HEK293 (cell line): ENCODE results near the gene ITPR3.
A peak's percentile ranks its signal among the peaks of the same experiment; 100 is the strongest.
"Not testable (repeated sequence)": the region's sequence is repeated elsewhere in the genome, so short reads cannot be mapped to it uniquely, and the experiment has no call there.

Experiments used
- CTCF ChIA-PET: fragments of 350-600 bp; formaldehyde crosslinking; extraction: SDS; loops from one replicate; lab custom pipeline; 2021; ENCODE audit warnings: antibody characterized with exemption; lab: Yijun Ruan, JAX
- POLR2A ChIA-PET: fragments of 300-600 bp; formaldehyde crosslinking; extraction: SDS; loops from one replicate; lab custom pipeline; 2020; ENCODE audit warnings: antibody characterized with exemption, inconsistent platforms; lab: Yijun Ruan, JAX
- H3K27ac ChIP-seq: fragments of 200-500 bp; sonication (Bioruptor generic); 2 replicates; pipeline ENCODE4 v1.5.1; 2014; ENCODE audit warnings: low read depth, low read length, control low read depth, inconsistent platforms; ENCODE audit errors: extremely low read depth
- H3K36me3 ChIP-seq, 2 experiments: fragments of 200-500 bp in 1 of 2; sonication (Bioruptor generic) in 1 of 2; 1 replicate in 1 of 2; 2 replicates in 1 of 2; pipeline ENCODE4 v1.5.1; 2014 to 2017; ENCODE audit warnings: inconsistent platforms in 2 of 2, low read length in 2 of 2; ENCODE audit not compliant: control insufficient read depth in 2 of 2, insufficient read depth in 1 of 2
- H3K4me1 ChIP-seq: fragments of 200-500 bp; sonication (Bioruptor generic); 2 replicates; pipeline ENCODE4 v1.5.1; 2014; ENCODE audit warnings: mild to moderate bottlenecking, low read length, inconsistent platforms; ENCODE audit not compliant: control insufficient read depth, insufficient read depth
- H3K4me3 ChIP-seq: 2 replicates; pipeline ENCODE4 v1.5.1; 2011; ENCODE audit warnings: low read depth, mild to moderate bottlenecking, control low read depth, low read length, moderate library complexity
- H3K9me3 ChIP-seq: fragments of 200-500 bp; sonication (Bioruptor generic); 2 replicates; pipeline ENCODE4 v1.5.1; 2014; ENCODE audit warnings: low read depth, low read length, inconsistent platforms; ENCODE audit not compliant: control insufficient read depth, insufficient read depth
- BCL11A ChIP-seq: fragments of 450-650 bp; formaldehyde crosslinking; IDR thresholded peaks from 2 replicates; pipeline ENCODE4 v1.5.1; 2016; ENCODE audit warnings: low read depth, missing biosample characterization, missing genetic modification characterization
- EGR2 ChIP-seq: fragments of 450-650 bp; formaldehyde crosslinking; IDR thresholded peaks from 2 replicates; pipeline ENCODE4 v1.5.1; 2016; ENCODE audit warnings: low read depth, missing biosample characterization, missing genetic modification characterization
- KLF1 ChIP-seq: fragments of 450-650 bp; formaldehyde crosslinking; IDR thresholded peaks from 2 replicates; pipeline ENCODE4 v1.5.1; 2016; ENCODE audit warnings: missing biosample characterization, missing genetic modification characterization
- MYNN ChIP-seq: fragments of 450-650 bp; formaldehyde crosslinking; IDR thresholded peaks from 2 replicates; pipeline ENCODE4 v1.5.1; 2016; ENCODE audit warnings: missing biosample characterization, missing genetic modification characterization, borderline replicate concordance
- ZBTB1 ChIP-seq: fragments of 450-650 bp; formaldehyde crosslinking; IDR thresholded peaks from 2 replicates; pipeline ENCODE4 v1.5.1; 2016; ENCODE audit warnings: missing biosample characterization, missing genetic modification characterization
- ZBTB17 ChIP-seq: fragments of 450-650 bp; formaldehyde crosslinking; IDR thresholded peaks from 2 replicates; pipeline ENCODE4 v1.5.1; 2016; ENCODE audit warnings: missing biosample characterization, missing genetic modification characterization
- ZBTB8A ChIP-seq: fragments of 450-650 bp; formaldehyde crosslinking; IDR thresholded peaks from 2 replicates; pipeline ENCODE4 v1.5.1; 2016; ENCODE audit warnings: missing biosample characterization, missing genetic modification characterization
- ZEB2 ChIP-seq: fragments of 450-650 bp; formaldehyde crosslinking; IDR thresholded peaks from 2 replicates; pipeline ENCODE4 v1.5.1; 2016; ENCODE audit warnings: missing biosample characterization, missing genetic modification characterization
- ZFHX2 ChIP-seq: fragments of 450-650 bp; formaldehyde crosslinking; conservative IDR thresholded peaks from 2 replicates; pipeline ENCODE4 v1.5.1; 2016; ENCODE audit warnings: missing biosample characterization, missing genetic modification characterization
- ZFP3 ChIP-seq: fragments of 450-650 bp; formaldehyde crosslinking; IDR thresholded peaks from 2 replicates; pipeline ENCODE4 v1.5.1; 2016; ENCODE audit warnings: low read depth, missing biosample characterization, missing genetic modification characterization
- ZNF10 ChIP-seq: fragments of 450-650 bp; formaldehyde crosslinking; IDR thresholded peaks from 2 replicates; pipeline ENCODE4 v1.5.1; 2017; ENCODE audit warnings: missing biosample characterization, missing genetic modification characterization
- ZNF214 ChIP-seq: fragments of 450-650 bp; formaldehyde crosslinking; IDR thresholded peaks from 2 replicates; pipeline ENCODE4 v1.5.1; 2017; ENCODE audit warnings: missing biosample characterization, mild to moderate bottlenecking, missing genetic modification characterization, borderline replicate concordance
- ZNF239 ChIP-seq: fragments of 450-650 bp; formaldehyde crosslinking; IDR thresholded peaks from 2 replicates; pipeline ENCODE4 v1.5.1; 2016; ENCODE audit warnings: missing biosample characterization, missing genetic modification characterization
- ZNF394 ChIP-seq: fragments of 450-650 bp; formaldehyde crosslinking; IDR thresholded peaks from 2 replicates; pipeline ENCODE4 v1.5.1; 2016; ENCODE audit warnings: missing biosample characterization, missing genetic modification characterization, mild to moderate bottlenecking, moderate library complexity, borderline replicate concordance
- ZNF514 ChIP-seq: fragments of 450-650 bp; formaldehyde crosslinking; IDR thresholded peaks from 2 replicates; pipeline ENCODE4 v1.5.1; 2016; ENCODE audit warnings: missing biosample characterization, missing genetic modification characterization
- ZNF548 ChIP-seq: fragments of 450-650 bp; formaldehyde crosslinking; IDR thresholded peaks from 2 replicates; pipeline ENCODE4 v1.5.1; 2016; ENCODE audit warnings: missing biosample characterization, missing genetic modification characterization
- ZNF777 ChIP-seq: fragments of 450-650 bp; formaldehyde crosslinking; IDR thresholded peaks from 2 replicates; pipeline ENCODE4 v1.5.1; 2017; ENCODE audit warnings: missing biosample characterization, missing genetic modification characterization, borderline replicate concordance
- ZSCAN30 ChIP-seq: fragments of 450-650 bp; IDR thresholded peaks from 2 replicates; pipeline ENCODE4 v1.5.1; 2018; ENCODE audit warnings: missing biosample characterization, mild to moderate bottlenecking, missing genetic modification characterization, moderate library complexity
- TF ChIP-seq, protein P1 (sequence below): fragments of 450-650 bp; formaldehyde crosslinking; IDR thresholded peaks from 2 replicates; pipeline ENCODE4 v1.5.1; 2016; ENCODE audit warnings: missing biosample characterization, missing genetic modification characterization, low read depth
- TF ChIP-seq, protein P2 (sequence below): sonication (generic); formaldehyde crosslinking; IDR thresholded peaks from 2 replicates; pipeline ENCODE4 v1.8.1; 2022; ENCODE audit warnings: mild to moderate bottlenecking, moderate library complexity, missing genetic modification reagents

ITPR3 gene

DNA sequence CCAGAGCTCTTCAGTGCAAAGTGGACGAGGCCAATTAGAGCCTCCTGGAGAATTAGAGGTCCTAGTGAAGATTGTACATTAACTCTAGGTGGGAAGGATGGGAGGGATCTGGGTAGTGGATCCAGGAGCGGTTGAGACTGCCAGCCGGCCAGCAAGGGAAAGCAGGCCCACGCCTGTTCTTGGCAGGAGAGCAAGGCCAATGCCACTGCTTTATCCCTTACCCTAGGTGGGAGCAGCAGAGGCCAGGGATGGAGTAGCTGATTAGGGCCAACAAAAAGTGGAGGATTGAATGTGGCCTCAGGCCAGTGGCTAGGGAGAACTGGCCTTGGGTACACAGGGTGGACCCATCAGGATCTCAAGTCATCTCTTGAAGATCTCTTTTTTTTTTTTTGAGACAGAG is 3.7 kb downstream of the ITPR3 start:
- no peak overlapping the region for H3K4me3 ChIP-seq
- H3K27ac ChIP-seq, result no peak overlapping the region
- CTCF ChIA-PET, result interaction anchor here (0.6 to 3.1 kb wide), 4 partner anchors 7 to 239 kb away, joined by 3 to 22 read pairs (median 8); no protein-coding TSS in a partner anchor
- peaks cover 0 to 3% of the 10 kb centered on the region in 2 experiments; a peak in 2 of 3 replicates for H3K36me3 ChIP-seq
- peaks cover 10% of the 10 kb centered on the region for H3K4me1 ChIP-seq
- TF ChIP-seq, protein P1, sequence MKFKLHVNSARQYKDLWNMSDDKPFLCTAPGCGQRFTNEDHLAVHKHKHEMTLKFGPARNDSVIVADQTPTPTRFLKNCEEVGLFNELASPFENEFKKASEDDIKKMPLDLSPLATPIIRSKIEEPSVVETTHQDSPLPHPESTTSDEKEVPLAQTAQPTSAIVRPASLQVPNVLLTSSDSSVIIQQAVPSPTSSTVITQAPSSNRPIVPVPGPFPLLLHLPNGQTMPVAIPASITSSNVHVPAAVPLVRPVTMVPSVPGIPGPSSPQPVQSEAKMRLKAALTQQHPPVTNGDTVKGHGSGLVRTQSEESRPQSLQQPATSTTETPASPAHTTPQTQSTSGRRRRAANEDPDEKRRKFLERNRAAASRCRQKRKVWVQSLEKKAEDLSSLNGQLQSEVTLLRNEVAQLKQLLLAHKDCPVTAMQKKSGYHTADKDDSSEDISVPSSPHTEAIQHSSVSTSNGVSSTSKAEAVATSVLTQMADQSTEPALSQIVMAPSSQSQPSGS (tag by site-specific recombination), result no peak
- TF ChIP-seq ZNF394 (tag by site-specific recombination) (peak; percentile 46; the same call in 1 of the 2 replicates), ZNF10 (tag by site-specific recombination) (no peak), ZBTB1 (tag by site-specific recombination) (no peak)
- TF ChIP-seq, all 188 proteins: peak for 1
- no peaks in the 10 kb centered on the region for H3K9me3 ChIP-seq
- POLR2A ChIA-PET, result no interaction called here

DNA sequence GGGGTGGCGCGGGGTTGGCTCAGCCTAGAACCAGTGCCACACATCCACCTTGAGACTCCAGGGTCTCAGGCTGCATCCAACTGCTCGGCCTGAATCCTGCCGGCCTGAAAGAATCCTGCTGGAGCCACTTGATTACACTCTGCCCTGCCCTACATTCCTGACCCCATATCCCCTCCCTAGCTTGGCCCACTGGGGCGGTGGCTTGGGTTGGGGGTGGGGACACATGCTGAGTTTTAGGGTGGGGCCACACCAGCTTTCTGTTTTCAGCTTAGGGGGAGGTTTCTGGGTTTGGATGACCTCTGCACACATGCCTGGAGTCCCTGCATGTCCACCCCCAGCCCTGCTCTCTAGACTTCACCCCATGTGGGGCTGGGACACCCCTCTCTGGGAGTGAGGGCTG is 6.8 kb downstream of the ITPR3 start:
- TF ChIP-seq ZNF548 (no peak), KLF1 (tag by site-specific recombination) (peak; percentile 75)
- TF ChIP-seq, all 188 proteins: peak for 1
- Histone ChIP-seq H3K4me3 (no peak overlapping the region), H3K9me3 (no peaks in the 10 kb centered on the region), H3K36me3 (peaks cover 0 to 3% of the 10 kb centered on the region in 2 experiments; a peak in 2 of 3 replicates), H3K27ac (no peak overlapping the region), H3K4me1 (peaks cover 1% of the 10 kb centered on the region; the same call in 1 of the 2 replicates)
- POLR2A ChIA-PET, result no interaction called here
- CTCF ChIA-PET, result no interaction called here

DNA sequence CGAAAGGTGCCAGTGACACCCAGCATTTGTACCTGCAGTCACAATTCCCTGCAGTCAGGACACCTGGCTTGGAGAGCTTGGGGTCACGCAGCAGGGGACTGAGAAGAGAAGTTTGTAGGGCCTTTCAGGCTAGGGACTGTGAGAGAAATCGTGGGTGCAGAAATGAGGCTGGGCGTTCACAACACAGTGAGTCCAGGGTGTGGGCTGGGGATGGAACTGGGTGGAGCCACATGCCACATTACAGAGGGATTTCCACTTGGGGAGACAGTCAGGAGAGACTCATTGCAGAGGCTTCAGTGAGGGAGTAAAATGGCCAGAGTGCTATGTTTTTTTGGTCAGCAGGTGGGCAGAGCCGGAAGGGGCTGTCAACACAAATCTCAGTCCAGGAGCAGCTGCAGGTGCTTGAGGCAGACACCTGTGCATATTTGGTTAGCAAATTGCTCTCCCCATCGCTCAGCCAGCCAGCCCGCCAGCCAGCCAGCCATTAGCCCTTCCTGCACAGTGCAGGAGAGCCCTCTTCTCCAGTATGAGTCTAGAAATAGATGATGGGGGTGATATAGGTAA is 7.4 kb downstream of the ITPR3 start:
- no peak overlapping the region for H3K4me3 ChIP-seq
- TF ChIP-seq MYNN (tag by site-specific recombination) (no peak), EGR2 (tag by site-specific recombination) (peak; percentile 39; the same call in 1 of the 2 replicates), ZEB2 (tag by site-specific recombination) (no peak), BCL11A (no peak), ZNF239 (tag by site-specific recombination) (no peak), ZNF214 (tag by site-specific recombination) (no peak), ZFP3 (no peak), ZNF777 (no peak), ZFHX2 (peak; percentile 47), ZBTB8A (tag by site-specific recombination) (no peak), ZNF514 (tag by site-specific recombination) (no peak)
- H3K27ac ChIP-seq, result no peak overlapping the region
- peaks cover 0 to 3% of the 10 kb centered on the region in 2 experiments; a peak in 2 of 3 replicates for H3K36me3 ChIP-seq
- ChIA-PET POLR2A (no interaction called here), CTCF (no interaction called here)
- no peaks in the 10 kb centered on the region for H3K9me3 ChIP-seq
- H3K4me1 ChIP-seq, result no peaks in the 10 kb centered on the region

DNA sequence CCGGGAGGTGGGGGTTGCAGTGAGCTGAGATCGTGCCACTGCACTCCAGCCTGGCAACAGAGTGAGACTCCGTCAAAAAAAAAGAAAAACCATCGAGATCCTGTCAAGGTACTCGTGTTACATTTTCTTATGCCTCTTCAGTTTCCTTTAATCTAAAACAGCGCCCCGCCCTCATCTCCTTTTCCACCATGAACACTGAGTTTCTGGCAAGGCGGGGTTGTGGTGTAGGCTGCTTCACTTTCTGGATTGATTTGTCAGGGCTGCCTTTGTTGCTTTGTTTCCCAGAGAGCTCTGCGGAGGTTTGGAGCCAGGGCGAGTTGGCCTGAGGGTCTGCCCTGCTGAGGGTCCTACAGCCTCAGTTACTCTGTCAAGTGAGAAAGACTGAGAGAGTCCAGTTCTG is 8.9 kb downstream of the ITPR3 start:
- Histone ChIP-seq H3K9me3 (no peaks in the 10 kb centered on the region), H3K4me1 (peaks cover 7% of the 10 kb centered on the region), H3K27ac (no peak overlapping the region), H3K36me3 (no peaks in the 10 kb centered on the region; a peak in 1 of 3 replicates)
- CTCF ChIA-PET, result interaction anchor here (1.0 to 1.1 kb wide), 2 partner anchors 40 to 73 kb away, joined by 3 read pairs; no protein-coding TSS in a partner anchor
- TF ChIP-seq, protein P2, sequence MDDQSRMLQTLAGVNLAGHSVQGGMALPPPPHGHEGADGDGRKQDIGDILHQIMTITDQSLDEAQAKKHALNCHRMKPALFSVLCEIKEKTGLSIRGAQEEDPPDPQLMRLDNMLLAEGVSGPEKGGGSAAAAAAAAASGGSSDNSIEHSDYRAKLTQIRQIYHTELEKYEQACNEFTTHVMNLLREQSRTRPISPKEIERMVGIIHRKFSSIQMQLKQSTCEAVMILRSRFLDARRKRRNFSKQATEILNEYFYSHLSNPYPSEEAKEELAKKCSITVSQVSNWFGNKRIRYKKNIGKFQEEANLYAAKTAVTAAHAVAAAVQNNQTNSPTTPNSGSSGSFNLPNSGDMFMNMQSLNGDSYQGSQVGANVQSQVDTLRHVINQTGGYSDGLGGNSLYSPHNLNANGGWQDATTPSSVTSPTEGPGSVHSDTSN (CRISPR knock-in tag), result no peak
- TF ChIP-seq KLF1 (tag by site-specific recombination) (peak; percentile 68), ZSCAN30 (tag by site-specific recombination) (no peak), ZFP3 (no peak), ZBTB17 (tag by site-specific recombination) (peak; percentile 90)
- TF ChIP-seq, all 188 proteins: peak for 2
- H3K4me3 ChIP-seq, result no peak overlapping the region
- POLR2A ChIA-PET, result no interaction called here

DNA sequence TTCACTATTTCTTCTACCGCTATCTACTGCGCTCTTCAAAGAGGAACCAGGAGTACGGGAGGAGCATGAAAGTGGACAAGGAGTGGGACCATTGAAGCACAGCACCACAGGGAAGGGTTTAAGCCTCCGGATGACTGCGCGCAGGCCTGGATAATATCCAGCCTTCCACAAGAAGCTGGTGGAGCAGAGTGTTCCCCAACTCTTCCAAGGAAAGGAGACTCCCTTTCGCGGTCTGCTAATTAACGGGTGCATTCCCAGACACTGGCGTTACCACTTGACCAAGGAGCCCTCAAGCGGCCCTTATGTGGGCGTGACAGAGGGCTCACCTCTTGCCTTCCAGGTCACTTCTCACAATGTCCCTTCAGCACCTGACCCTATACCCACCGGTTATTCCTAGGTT is 10.4 kb downstream of the ITPR3 start:
- POLR2A ChIA-PET, result interaction anchor here (1.2 to 3.4 kb wide), 2 partner anchors 10 to 42 kb away, joined by 3 to 19 read pairs; partner anchors contain the start of gene ITPR3
- not testable (repeated sequence) for H3K4me3 ChIP-seq, H3K9me3 ChIP-seq, H3K36me3 ChIP-seq, H3K4me1 ChIP-seq, H3K27ac ChIP-seq
- CTCF ChIA-PET, result interaction anchor here (0.6 to 2.0 kb wide), 16 partner anchors 8 to 1826 kb away, joined by 3 to 22 read pairs (median 4); partner anchors contain the start of gene ITPR3
